ENCODE measurements around the gene SLC25A42. TPM values are rescaled to one million over a fixed set of nuclear protein-coding genes. Genes with fewer than 3 reads are reported as not detected.

Gene SLC25A42
- total and polyA plus RNA-seq, 3 donors from 2014 or later: 14.0 to 14.7 (median 14.3) TPM

DNA sequence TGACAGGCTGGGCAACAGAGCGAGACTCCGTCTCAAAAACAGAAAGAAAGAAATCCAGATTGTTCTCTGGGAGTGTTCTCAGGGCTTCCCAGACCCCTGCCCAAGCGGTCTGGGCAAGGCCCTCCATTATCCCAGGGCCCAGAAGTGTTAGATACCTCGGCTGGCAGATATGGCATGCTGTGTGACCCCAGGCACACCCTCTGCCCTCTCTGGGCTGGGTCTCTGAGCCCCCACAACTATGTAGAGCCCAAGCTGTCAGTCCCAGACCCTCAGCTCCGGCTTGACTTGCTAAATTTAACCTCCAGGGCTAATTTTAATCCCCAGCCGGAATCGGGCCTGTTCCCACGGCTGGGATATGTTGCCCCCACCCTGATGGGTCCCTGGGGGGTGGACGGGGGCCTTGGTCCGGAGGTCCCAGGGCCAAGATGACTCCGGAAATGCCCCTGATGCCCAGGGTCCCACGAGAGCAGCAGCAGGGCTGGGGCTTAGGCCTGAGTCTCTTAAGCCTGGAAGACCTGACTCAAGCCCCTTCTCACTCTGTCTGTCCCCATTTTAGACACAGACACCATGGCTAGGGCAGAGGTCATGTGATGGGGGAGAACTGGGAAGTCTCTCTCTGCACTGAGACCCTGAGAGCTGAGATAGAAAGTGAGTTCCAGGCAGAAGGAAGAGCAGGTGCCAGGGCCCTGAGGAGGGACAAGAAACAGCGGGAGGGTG lies 89.0 kb downstream of the SLC25A42 start:
- TF ChIP-seq POLR2A (IDR thresholded peaks at IDR 0.05): no peak
- TF ChIP-seq, protein P1, sequence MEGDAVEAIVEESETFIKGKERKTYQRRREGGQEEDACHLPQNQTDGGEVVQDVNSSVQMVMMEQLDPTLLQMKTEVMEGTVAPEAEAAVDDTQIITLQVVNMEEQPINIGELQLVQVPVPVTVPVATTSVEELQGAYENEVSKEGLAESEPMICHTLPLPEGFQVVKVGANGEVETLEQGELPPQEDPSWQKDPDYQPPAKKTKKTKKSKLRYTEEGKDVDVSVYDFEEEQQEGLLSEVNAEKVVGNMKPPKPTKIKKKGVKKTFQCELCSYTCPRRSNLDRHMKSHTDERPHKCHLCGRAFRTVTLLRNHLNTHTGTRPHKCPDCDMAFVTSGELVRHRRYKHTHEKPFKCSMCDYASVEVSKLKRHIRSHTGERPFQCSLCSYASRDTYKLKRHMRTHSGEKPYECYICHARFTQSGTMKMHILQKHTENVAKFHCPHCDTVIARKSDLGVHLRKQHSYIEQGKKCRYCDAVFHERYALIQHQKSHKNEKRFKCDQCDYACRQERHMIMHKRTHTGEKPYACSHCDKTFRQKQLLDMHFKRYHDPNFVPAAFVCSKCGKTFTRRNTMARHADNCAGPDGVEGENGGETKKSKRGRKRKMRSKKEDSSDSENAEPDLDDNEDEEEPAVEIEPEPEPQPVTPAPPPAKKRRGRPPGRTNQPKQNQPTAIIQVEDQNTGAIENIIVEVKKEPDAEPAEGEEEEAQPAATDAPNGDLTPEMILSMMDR (IDR thresholded peaks at IDR 0.05): no peak
- H3K4me3 ChIP-seq: no peak overlapping the region
- intact Hi-C loops (cut with DNase I; ENCODE audit: low total_unique reads): no loop called here
- no peak overlapping the region for H3K27ac ChIP-seq
- no peaks in the 10 kb centered on the region for H3K27me3 ChIP-seq
- DNase-seq: no peak
- WGBS, 2 donors: 85 to 95% methylated on average over 5 to 13 of the region's 13 CpGs
- H3K9me3 ChIP-seq: no peaks in the 10 kb centered on the region
- no peaks in the 10 kb centered on the region for H3K36me3 ChIP-seq (ENCODE audit: low read depth, missing control alignments)
- no peaks in the 10 kb centered on the region for H3K4me1 ChIP-seq

DNA sequence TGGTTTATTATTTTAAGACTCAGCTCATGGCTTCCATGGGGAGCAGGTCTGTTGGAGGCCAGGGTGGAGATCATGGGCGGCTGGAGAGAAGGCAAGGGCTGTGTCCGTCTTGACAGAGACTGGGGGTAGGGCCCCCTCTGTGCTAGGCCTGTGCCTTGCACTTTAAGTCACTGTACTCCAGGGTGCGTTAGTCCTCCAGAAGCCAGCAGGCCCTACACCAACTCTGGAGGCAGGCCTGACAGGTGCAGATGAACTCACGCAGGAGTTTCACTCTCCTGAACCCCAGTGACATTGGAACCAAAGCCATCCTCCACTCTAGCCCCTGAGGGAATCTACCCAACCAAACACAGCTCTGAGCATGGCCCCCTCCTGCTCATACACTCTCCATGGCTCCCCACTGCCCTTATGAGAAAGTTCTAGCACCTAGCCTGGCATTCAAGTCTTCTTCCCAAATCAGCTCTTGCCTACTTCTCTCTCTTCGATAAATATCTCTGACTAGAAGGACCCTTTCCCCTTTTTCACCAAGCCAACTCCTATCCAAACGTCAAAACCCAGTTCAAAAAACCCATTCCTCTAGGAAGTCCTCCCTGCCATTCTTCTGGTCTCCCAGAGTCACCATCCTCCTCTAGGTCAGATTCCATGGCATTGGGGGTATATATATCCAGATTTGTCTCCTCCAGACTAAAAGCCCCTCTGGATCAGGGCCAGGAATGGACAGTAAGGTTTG lies 91.1 kb downstream of the SLC25A42 start:
- H3K27me3 ChIP-seq: no peaks in the 10 kb centered on the region
- 95 to 96% methylated on average over 4 to 6 of the region's 6 CpGs for WGBS, 2 donors
- no peaks in the 10 kb centered on the region for H3K4me1 ChIP-seq
- no peak overlapping the region for H3K4me3 ChIP-seq
- H3K36me3 ChIP-seq (ENCODE audit: low read depth, missing control alignments): no peaks in the 10 kb centered on the region
- H3K27ac ChIP-seq: no peak overlapping the region
- H3K9me3 ChIP-seq: no peaks in the 10 kb centered on the region
- intact Hi-C loops (cut with DNase I; ENCODE audit: low total_unique reads): no loop called here
- TF ChIP-seq POLR2A (IDR thresholded peaks at IDR 0.05): no peak
- TF ChIP-seq, protein P1 (IDR thresholded peaks at IDR 0.05): no peak
- no peak for DNase-seq

DNA sequence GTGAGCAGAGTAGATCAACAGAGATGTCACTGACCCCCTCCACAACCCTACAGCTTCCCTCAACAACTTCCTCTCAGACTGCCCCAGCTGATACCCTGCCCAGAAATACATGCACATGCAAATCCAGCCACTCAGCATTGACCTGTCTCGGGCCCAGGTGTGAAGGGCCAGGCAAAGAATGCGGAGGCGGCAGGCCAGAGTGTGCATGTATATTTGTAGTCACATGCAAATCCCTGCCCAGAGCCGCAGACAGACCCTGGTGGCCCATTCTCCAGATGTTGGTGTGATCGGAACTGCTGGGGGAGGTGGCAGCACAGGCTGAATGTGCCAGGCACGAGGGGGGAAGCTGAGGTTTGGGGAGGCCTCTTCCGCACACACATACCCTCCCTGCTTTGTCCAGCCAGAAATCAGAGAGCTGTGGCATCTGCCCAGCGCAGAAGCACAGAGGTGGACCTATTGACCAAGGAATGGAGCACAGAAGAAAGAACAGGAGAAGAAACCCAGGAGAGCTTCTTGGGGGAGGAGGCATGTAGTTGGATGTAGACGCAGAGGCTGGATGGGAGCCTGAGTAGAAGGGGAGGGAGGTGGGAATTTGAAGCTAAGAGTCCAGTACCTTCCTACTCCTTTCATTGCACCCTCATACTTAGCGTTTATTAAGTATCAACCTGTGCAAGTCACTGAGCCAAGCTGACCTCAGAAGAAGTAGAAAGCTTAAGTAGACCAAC lies 91.9 kb downstream of the SLC25A42 start:
- Histone ChIP-seq H3K4me3 (no peak overlapping the region), H3K9me3 (no peaks in the 10 kb centered on the region), H3K27ac (no peak overlapping the region), H3K36me3 (ENCODE audit: low read depth, missing control alignments) (no peaks in the 10 kb centered on the region), H3K4me1 (no peaks in the 10 kb centered on the region), H3K27me3 (no peaks in the 10 kb centered on the region)
- intact Hi-C loops (cut with DNase I; ENCODE audit: low total_unique reads): no loop called here
- 94 to 97% methylated on average over 9 to 10 of the region's 10 CpGs for WGBS, 2 donors
- DNase-seq: no peak
- no peak for TF ChIP-seq POLR2A (IDR thresholded peaks at IDR 0.05)
- TF ChIP-seq, protein P1 (IDR thresholded peaks at IDR 0.05): no peak

DNA sequence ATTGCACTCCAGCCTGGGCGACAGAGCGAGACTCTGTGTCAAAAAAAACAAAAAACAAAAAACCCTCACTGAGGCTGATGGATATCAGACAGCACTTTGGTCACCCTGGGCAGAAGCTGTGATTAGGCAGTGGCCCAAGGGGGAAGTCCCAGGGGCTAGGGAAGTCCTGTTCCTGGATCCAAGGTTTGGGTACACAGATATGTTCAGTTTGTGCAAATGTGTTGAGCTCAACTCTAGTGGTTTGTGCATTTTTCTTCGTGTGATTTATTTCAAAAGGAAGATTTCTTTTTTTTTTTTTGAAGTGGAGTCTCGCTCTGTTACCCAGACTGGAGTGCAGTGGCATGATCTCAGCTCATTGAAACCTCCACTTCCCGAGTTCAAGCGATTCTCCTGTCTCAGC lies 94.0 kb downstream of the SLC25A42 start:
- no peak overlapping the region for H3K27ac ChIP-seq
- intact Hi-C loops (cut with DNase I; ENCODE audit: low total_unique reads): no loop called here
- WGBS, 2 donors: 86 to 93% methylated on average over 6 of the region's 6 CpGs
- no peaks in the 10 kb centered on the region for H3K9me3 ChIP-seq
- H3K27me3 ChIP-seq: no peaks in the 10 kb centered on the region
- H3K36me3 ChIP-seq (ENCODE audit: low read depth, missing control alignments): no peaks in the 10 kb centered on the region
- no peak for DNase-seq
- no peaks in the 10 kb centered on the region for H3K4me1 ChIP-seq
- no peak overlapping the region for H3K4me3 ChIP-seq
- no peak for TF ChIP-seq POLR2A (IDR thresholded peaks at IDR 0.05)
- TF ChIP-seq, protein P1 (IDR thresholded peaks at IDR 0.05): no peak
